Spleen (tissue), 11 donors: ENCODE results near the gene ADD3. TPM values are rescaled to one million over a fixed set of nuclear protein-coding genes. Genes with fewer than 3 reads are reported as not detected.
"Not testable (repeated sequence)": the region's sequence is repeated elsewhere in the genome, so short reads cannot be mapped to it uniquely, and the experiment has no call there.

ENCODE experiments used
- DNase-seq: peaks from one replicate; pipeline ENCODE4 v3.0.0-alpha.2; 2020
- H3K27ac ChIP-seq, 8 donors: fragments of 200-600 bp; sonication (generic) in 7 of 8; 1 replicate in 4 of 8; 2 replicates in 4 of 8; pipeline versions ENCODE4 v1.5.0 to v1.8.0; 2016 to 2021; ENCODE audit warnings: inconsistent platforms in 4 of 8, mild to moderate bottlenecking in 4 of 8, moderate library complexity in 1 of 8
- H3K27me3 ChIP-seq, 7 donors: fragments of 200-600 bp; sonication (generic) in 6 of 7; replicated peaks in 1 of 7; 1 replicate in 4 of 7; 2 replicates in 3 of 7; pipeline versions ENCODE4 v1.5.0 to v1.8.0; 2016 to 2021; ENCODE audit warnings: inconsistent platforms in 3 of 7, mild to moderate bottlenecking in 1 of 7
- H3K36me3 ChIP-seq, 6 donors: fragments of 200-600 bp; sonication (generic) in 5 of 6; 1 replicate in 4 of 6; 2 replicates in 2 of 6; pipeline versions ENCODE4 v1.5.0 to v1.8.0; 2016 to 2021; ENCODE audit warnings: inconsistent platforms in 2 of 6
- H3K4me1 ChIP-seq, 6 donors: fragments of 200-600 bp; sonication (generic) in 5 of 6; 1 replicate in 3 of 6; 2 replicates in 3 of 6; pipeline versions ENCODE4 v1.5.0 to v1.8.0; 2016 to 2021; ENCODE audit warnings: inconsistent platforms in 3 of 6
- H3K4me3 ChIP-seq, 8 donors: fragments of 200-600 bp; sonication (generic) in 7 of 8; 1 replicate in 4 of 8; 2 replicates in 4 of 8; pipeline versions ENCODE4 v1.5.0 to v1.8.0; 2016 to 2021; ENCODE audit warnings: inconsistent platforms in 4 of 8, mild to moderate bottlenecking in 4 of 8, moderate library complexity in 2 of 8
- H3K9me3 ChIP-seq, 8 donors: fragments of 200-600 bp; sonication (generic) in 7 of 8; 1 replicate in 4 of 8; 2 replicates in 4 of 8; pipeline versions ENCODE4 v1.5.0 to v1.8.0; 2016 to 2021; ENCODE audit warnings: inconsistent platforms in 4 of 8
- CTCF ChIP-seq, 11 experiments: fragments of 200-600 bp in 7 of 11; fragments of 450-650 bp in 4 of 11; sonication (generic) in 4 of 11; IDR thresholded peaks in 8 of 11; conservative IDR thresholded peaks in 3 of 11; 1 replicate in 7 of 11; 2 replicates in 4 of 11; pipeline versions ENCODE4 v1.4.0 to v1.8.0; 2016 to 2021; ENCODE audit warnings: antibody characterized with exemption in 11 of 11, inconsistent platforms in 4 of 11, mild to moderate bottlenecking in 1 of 11
- POLR2A ChIP-seq, 3 donors: fragments of 450-650 bp; IDR thresholded peaks; one replicate each; pipeline ENCODE4 v1.5.1; 2017; ENCODE audit warnings: antibody characterized with exemption in 3 of 3, mild to moderate bottlenecking in 1 of 3
- POLR2AphosphoS5 ChIP-seq, 3 donors: sonication (generic); formaldehyde crosslinking; IDR thresholded peaks; one replicate each; pipeline ENCODE4 v1.5.1; 2017; ENCODE audit warnings: antibody characterized with exemption in 3 of 3
- WGBS, 5 donors: extraction: QIAGEN DNeasy Blood & Tissue Kit in 3 of 5; methylation state at CpG; one replicate each; pipeline versions ENCODE4 v1.1.5 to v1.1.7; 2013 to 2018; 5-methylcytosine and 5-hydroxymethylcytosine counted together
- intact Hi-C: fragments of 100-400 bp; cut with DNase I; formaldehyde crosslinking; loops from one replicate; pipeline ENCODE4 v1.15.0; 2023; ENCODE audit warnings: low total_unique reads
- polyA plus RNA-seq, 3 donors: library from polyadenylated mRNA; stranded (reverse); fragments of 200-250 nt; gene quantifications; one replicate each; pipeline ENCODE4 v1.2.1, GENCODE V29; 2013
- total RNA-seq, 7 donors: library from RNA; depleted of rRNA in 3 of 7; stranded (reverse); fragments of >200 nt in 3 of 7; fragmentation: NEBNext Ultra II Directional in 4 of 7; extraction: Animal tissue kit (Norgen Biotek cat#: 25700) in 4 of 7; gene quantifications; one replicate each; pipeline versions ENCODE4 v1.1.0 to v1.2.1, GENCODE V29; 2016 to 2021
- donor health status: healthy with polysubstance abuse.
- donor health status: DM: no; HTN: no; CAD: no; lungs with moderate emphysema.
- donor health status: DM: no; HTN: no; CAD: no.
- donor health status: Bipolar disorder and iron deficiency.
- donor health status: healthy.
- donor health status: DM: no; HTN: no; CAD: no.
- donor health status: DM: yes; HTN: yes; CAD: no.

ADD3 gene
- total and polyA plus RNA-seq, 10 donors = 35.0 to 155 (median 94.9) TPM

GRCh38 chr10:109982123-109982522, 25.7 kb upstream of the ADD3 start:
- intact Hi-C loops = no loop called here

GRCh38 chr10:109982812-109983211, 25.0 kb upstream of the ADD3 start:
- no peak for DNase-seq
- intact Hi-C loops = no loop called here
- H3K27me3 ChIP-seq = no peaks in the 10 kb centered on the region
- no peaks in the 10 kb centered on the region for H3K36me3 ChIP-seq
- no peak overlapping the region for H3K4me3 ChIP-seq
- no peak for TF ChIP-seq POLR2A (IDR thresholded peaks at IDR 0.05)
- TF ChIP-seq CTCF (IDR thresholded peaks at IDR 0.05 in 8 of 11, conservative IDR thresholded peaks at IDR 0.05 in 3 of 11) = no peak
- TF ChIP-seq POLR2AphosphoS5 (IDR thresholded peaks at IDR 0.05) = no peak
- 83 to 93% (median 90%) methylated on average over 1 of the region's 1 CpG for WGBS, 5 donors
- peaks cover 0 to 10% (median 0%) of the 10 kb centered on the region in 6 donors for H3K4me1 ChIP-seq
- H3K27ac ChIP-seq = no peak overlapping the region
- peaks cover 0 to 13% (median 5%) of the 10 kb centered on the region in 8 donors for H3K9me3 ChIP-seq

More at GRCh38 chr10:109982123-109982522, 25.7 kb upstream of the ADD3 start:
- H3K27me3 ChIP-seq = no peaks in the 10 kb centered on the region
- H3K4me1 ChIP-seq = peaks cover 0 to 11% (median 0%) of the 10 kb centered on the region in 6 donors
- H3K4me3 ChIP-seq = no peak overlapping the region
- no peak overlapping the region for H3K27ac ChIP-seq
- H3K9me3 ChIP-seq = peaks cover 0 to 13% (median 5%) of the 10 kb centered on the region in 8 donors
- no peaks in the 10 kb centered on the region for H3K36me3 ChIP-seq
- no peak for TF ChIP-seq POLR2A (IDR thresholded peaks at IDR 0.05)
- no peak for TF ChIP-seq POLR2AphosphoS5 (IDR thresholded peaks at IDR 0.05)
- TF ChIP-seq CTCF (IDR thresholded peaks at IDR 0.05 in 8 of 11, conservative IDR thresholded peaks at IDR 0.05 in 3 of 11) = no peak
- 80 to 86% (median 80%) methylated on average over 3 of the region's 3 CpGs for WGBS, 5 donors
- DNase-seq = no peak

- H3K4me3 ChIP-seq = no peak overlapping the region
- DNase-seq = no peak
- H3K27me3 ChIP-seq = no peaks in the 10 kb centered on the region
- no peak overlapping the region for H3K27ac ChIP-seq
- H3K4me1 ChIP-seq = no peaks in the 10 kb centered on the region
- intact Hi-C loops = no loop called here
- H3K36me3 ChIP-seq = no peaks in the 10 kb centered on the region
- peaks cover 0 to 13% (median 5%) of the 10 kb centered on the region in 8 donors for H3K9me3 ChIP-seq
- 78 to 93% (median 85%) methylated on average over 2 of the region's 2 CpGs for WGBS, 5 donors
- TF ChIP-seq POLR2AphosphoS5 (IDR thresholded peaks at IDR 0.05) = no peak
- no peak for TF ChIP-seq CTCF (IDR thresholded peaks at IDR 0.05 in 8 of 11, conservative IDR thresholded peaks at IDR 0.05 in 3 of 11)
- TF ChIP-seq POLR2A (IDR thresholded peaks at IDR 0.05) = no peak
Observed at GRCh38 chr10:109984013-109984412, 23.8 kb upstream of the ADD3 start.

GRCh38 chr10:109985768-109986167, 22.0 kb upstream of the ADD3 start:
- not testable (repeated sequence) for H3K4me3 ChIP-seq
- WGBS, 5 donors = 90 to 99% (median 97%) methylated on average over 3 of the region's 3 CpGs

More at GRCh38 chr10:109985768-109986167, 22.0 kb upstream of the ADD3 start:
- intact Hi-C loops, H3K36me3 ChIP-seq, H3K4me1 ChIP-seq, H3K27me3 ChIP-seq, DNase-seq, H3K27ac ChIP-seq: not testable (repeated sequence)
- peaks cover 0 to 13% (median 5%) of the 10 kb centered on the region in 8 donors for H3K9me3 ChIP-seq
